ENCODE results near the gene NDUFA13. TPM values are rescaled to one million over a fixed set of nuclear protein-coding genes. Genes with fewer than 3 reads are reported as not detected.

NDUFA13 gene
- total RNA-seq, 4 donors from 2014 or later = 26.6 to 83.0 (median 36.0) TPM

GRCh38 chr19:19543640-19544039 is 27.6 kb downstream of the NDUFA13 start:
- no peak for TF ChIP-seq CTCF (IDR thresholded peaks at IDR 0.05; ENCODE audit: low read depth)

GRCh38 chr19:19544257-19544953 is 28.4 kb downstream of the NDUFA13 start:
- TF ChIP-seq CTCF (IDR thresholded peaks at IDR 0.05; ENCODE audit: low read depth) = no peak

- TF ChIP-seq CTCF (IDR thresholded peaks at IDR 0.05; ENCODE audit: low read depth) = no peak
These were observed 29.0 kb downstream of the NDUFA13 start for GRCh38 chr19:19544954-19545591.

GRCh38 chr19:19545707-19546106 is 29.7 kb downstream of the NDUFA13 start:
- no peak for TF ChIP-seq CTCF (IDR thresholded peaks at IDR 0.05; ENCODE audit: low read depth)

- no peak for TF ChIP-seq CTCF (IDR thresholded peaks at IDR 0.05; ENCODE audit: low read depth)
These were observed 30.7 kb downstream of the NDUFA13 start for GRCh38 chr19:19546751-19547162.

- no peak for TF ChIP-seq CTCF (IDR thresholded peaks at IDR 0.05; ENCODE audit: low read depth)
These were observed 31.8 kb downstream of the NDUFA13 start for GRCh38 chr19:19547674-19548336.
